OCI-LY7 (cell line): ENCODE results near the gene COQ10A. TPM values are rescaled to one million over a fixed set of nuclear protein-coding genes. Genes with fewer than 3 reads are reported as not detected.

Experiments
- BruUV-seq: library from RNA; stranded (reverse); fragments of 400-500 nt; replicated peaks from 2 replicates; lab custom pipeline; 2021; lab: Mats Ljungman, UMichigan
- CTCF ChIA-PET: fragments of 300-600 bp; sonication (Branson Sonifier 250); formaldehyde crosslinking; loops from one replicate; lab custom pipeline; 2022; ENCODE audit warnings: antibody characterized with exemption; ENCODE audit not compliant: unreplicated experiment; lab: Charles Lee
- POLR2A ChIA-PET: fragments of 300-600 bp; sonication (Branson Sonifier 250); formaldehyde crosslinking; loops from one replicate; lab custom pipeline; 2022; ENCODE audit warnings: antibody characterized with exemption; lab: Charles Lee
- DNase-seq: peaks from one replicate; pipeline ENCODE4 v3.0.0-alpha.2; 2015; ENCODE audit warnings: low spot score
- H2AFZ ChIP-seq: fragments of 200-600 bp; sonication (generic), shearing (Covaris generic); 2 replicates; pipeline ENCODE4 v1.6.1; 2014; ENCODE audit warnings: mild to moderate bottlenecking, antibody characterized with exemption, low read length, moderate library complexity
- H3K27ac ChIP-seq: fragments of 200-600 bp; sonication (generic); 2 replicates; pipeline ENCODE4 v1.5.1; 2014; ENCODE audit warnings: mixed run types, low read depth, mild to moderate bottlenecking, moderate library complexity, low read length, inconsistent platforms; ENCODE audit not compliant: poor library complexity, severe bottlenecking
- H3K36me3 ChIP-seq: fragments of 200-600 bp; sonication (generic); 2 replicates; pipeline ENCODE4 v1.6.1; 2014; ENCODE audit warnings: mild to moderate bottlenecking, antibody characterized with exemption, low read length, moderate library complexity, mixed read lengths; ENCODE audit not compliant: insufficient read depth
- H3K4me1 ChIP-seq: fragments of 200-600 bp; sonication (generic); 2 replicates; pipeline ENCODE4 v1.5.1; 2014; ENCODE audit warnings: mild to moderate bottlenecking, low read length; ENCODE audit not compliant: insufficient read depth, poor library complexity, severe bottlenecking
- H3K4me2 ChIP-seq: fragments of 200-600 bp; sonication (generic); 2 replicates; pipeline ENCODE4 v1.6.1; 2014; ENCODE audit warnings: mild to moderate bottlenecking, low read length
- H3K4me3 ChIP-seq: fragments of 200-600 bp; sonication (generic); 2 replicates; pipeline ENCODE4 v1.5.1; 2014; ENCODE audit warnings: mild to moderate bottlenecking, low read depth, low read length; ENCODE audit not compliant: poor library complexity, severe bottlenecking
- H3K79me2 ChIP-seq: fragments of 200-600 bp; sonication (generic); 2 replicates; pipeline ENCODE4 v1.6.1; 2016; ENCODE audit warnings: low read depth, mild to moderate bottlenecking, low read length, moderate library complexity, mixed read lengths; ENCODE audit not compliant: insufficient read depth
- H3K9me2 ChIP-seq: fragments of 200-600 bp; sonication (generic); 2 replicates; pipeline ENCODE4 v1.6.1; 2016; ENCODE audit warnings: mild to moderate bottlenecking, low read length, mixed read lengths; ENCODE audit not compliant: insufficient read depth
- H3K9me3 ChIP-seq: fragments of 200-600 bp; sonication (generic); 2 replicates; pipeline ENCODE4 v1.6.1; 2014; ENCODE audit warnings: mild to moderate bottlenecking, mixed run types, low read length, mixed read lengths
- H4K20me1 ChIP-seq: fragments of 200-600 bp; sonication (generic); 2 replicates; pipeline ENCODE4 v1.6.1; 2014; ENCODE audit warnings: mild to moderate bottlenecking, antibody characterized with exemption, low read length, moderate library complexity, mixed read lengths; ENCODE audit not compliant: insufficient read depth
- EZH2phosphoT487 ChIP-seq: fragments of 200-600 bp; sonication (generic); IDR thresholded peaks from 2 replicates; pipeline ENCODE4 v1.6.1; 2018; ENCODE audit warnings: low read depth, borderline replicate concordance, mild to moderate bottlenecking, mixed run types, antibody characterized with exemption, low read length, moderate library complexity, mixed read lengths
- intact Hi-C: fragments of 100-400 bp; cut with micrococcal nuclease; formaldehyde crosslinking; loops from one replicate; pipeline ENCODE4 v1.10.0; 2022; ENCODE audit not compliant: unreplicated experiment
- total RNA-seq, 2 experiments: library from RNA; depleted of rRNA in 1 of 2; stranded (reverse); fragments of >200 nt in 1 of 2; shearing (Covaris generic) in 1 of 2; gene quantifications; 2 replicates each; pipeline ENCODE4 v1.2.3, GENCODE V29; 2014 to 2022
- TF ChIP-seq, protein P1 (sequence below): fragments of 200-600 bp; sonication (generic); conservative IDR thresholded peaks from 2 replicates; pipeline ENCODE4 v1.5.1; 2014; ENCODE audit warnings: mild to moderate bottlenecking, antibody characterized with exemption, low read length, moderate library complexity, mixed read lengths

Gene COQ10A
- total RNA-seq, 2 experiments from 2014 or later = 20.6 to 22.1 TPM

- intact Hi-C loops = no loop called here
- H4K20me1 ChIP-seq = no peaks in the 10 kb centered on the region
- no peak overlapping the region for H2AFZ ChIP-seq
- BruUV-seq = no TSS peak
- no peak for DNase-seq
- POLR2A ChIA-PET = interaction anchor here (0.6 to 0.7 kb wide), 2 partner anchors 58 to 126 kb away, joined by 3 read pairs; no protein-coding TSS in a partner anchor
- H3K4me3 ChIP-seq = no peak overlapping the region
- TF ChIP-seq, protein P1, sequence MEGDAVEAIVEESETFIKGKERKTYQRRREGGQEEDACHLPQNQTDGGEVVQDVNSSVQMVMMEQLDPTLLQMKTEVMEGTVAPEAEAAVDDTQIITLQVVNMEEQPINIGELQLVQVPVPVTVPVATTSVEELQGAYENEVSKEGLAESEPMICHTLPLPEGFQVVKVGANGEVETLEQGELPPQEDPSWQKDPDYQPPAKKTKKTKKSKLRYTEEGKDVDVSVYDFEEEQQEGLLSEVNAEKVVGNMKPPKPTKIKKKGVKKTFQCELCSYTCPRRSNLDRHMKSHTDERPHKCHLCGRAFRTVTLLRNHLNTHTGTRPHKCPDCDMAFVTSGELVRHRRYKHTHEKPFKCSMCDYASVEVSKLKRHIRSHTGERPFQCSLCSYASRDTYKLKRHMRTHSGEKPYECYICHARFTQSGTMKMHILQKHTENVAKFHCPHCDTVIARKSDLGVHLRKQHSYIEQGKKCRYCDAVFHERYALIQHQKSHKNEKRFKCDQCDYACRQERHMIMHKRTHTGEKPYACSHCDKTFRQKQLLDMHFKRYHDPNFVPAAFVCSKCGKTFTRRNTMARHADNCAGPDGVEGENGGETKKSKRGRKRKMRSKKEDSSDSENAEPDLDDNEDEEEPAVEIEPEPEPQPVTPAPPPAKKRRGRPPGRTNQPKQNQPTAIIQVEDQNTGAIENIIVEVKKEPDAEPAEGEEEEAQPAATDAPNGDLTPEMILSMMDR = no peak
- TF ChIP-seq EZH2phosphoT487 = no peak
- H3K36me3 ChIP-seq = peaks cover 78% of the 10 kb centered on the region
- H3K79me2 ChIP-seq = no peaks in the 10 kb centered on the region
- H3K4me2 ChIP-seq = no peak overlapping the region
- H3K9me2 ChIP-seq = no peaks in the 10 kb centered on the region
- H3K27ac ChIP-seq = no peak overlapping the region
- no peaks in the 10 kb centered on the region for H3K4me1 ChIP-seq
- CTCF ChIA-PET = no interaction called here
- no peaks in the 10 kb centered on the region for H3K9me3 ChIP-seq
Measured at GRCh38 chr12:56247923-56248322, 18.8 kb upstream of the COQ10A start.

DNA sequence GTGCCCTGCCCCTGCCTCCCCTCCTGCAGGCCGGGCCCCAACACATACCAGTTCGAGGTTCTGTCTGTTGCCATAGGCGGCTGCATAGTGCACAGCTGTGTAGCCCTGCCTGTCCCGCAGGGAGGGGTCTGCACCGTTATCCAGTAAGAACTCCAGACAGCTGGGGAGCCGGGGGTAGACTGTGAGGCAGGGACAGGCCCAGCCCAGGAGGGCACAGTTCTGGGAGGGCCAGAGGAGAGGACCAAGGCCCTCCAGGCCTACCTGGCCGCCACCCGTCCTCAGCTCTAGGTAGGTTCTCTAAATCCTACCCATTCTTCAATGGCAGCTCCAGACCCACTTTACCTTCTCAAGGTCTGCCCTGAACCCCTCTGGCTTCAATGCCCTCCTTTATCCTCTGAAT is 18.0 kb upstream of the COQ10A start:
- no TSS peak for BruUV-seq
- DNase-seq = no peak
- Histone ChIP-seq H3K9me2 (no peaks in the 10 kb centered on the region), H3K4me3 (no peak overlapping the region), H3K4me1 (no peaks in the 10 kb centered on the region), H3K4me2 (no peak overlapping the region), H3K9me3 (no peaks in the 10 kb centered on the region), H3K79me2 (no peaks in the 10 kb centered on the region), H2AFZ (no peak overlapping the region), H3K36me3 (peaks cover 79% of the 10 kb centered on the region), H3K27ac (no peak overlapping the region), H4K20me1 (no peaks in the 10 kb centered on the region)
- ChIA-PET CTCF (interaction anchor here (0.5 kb wide), 1 partner anchor 216 kb away, joined by 4 read pairs; no protein-coding TSS in a partner anchor), POLR2A (interaction anchor here (0.6 kb wide), 1 partner anchor 43 kb away, joined by 4 read pairs; no protein-coding TSS in a partner anchor)
- intact Hi-C loops = no loop called here
- TF ChIP-seq, protein P1 = no peak
- no peak for TF ChIP-seq EZH2phosphoT487

- TF ChIP-seq, protein P1 = no peak
- TF ChIP-seq EZH2phosphoT487 = no peak
- intact Hi-C loops = no loop called here
- no peak overlapping the region for H2AFZ ChIP-seq
- no peak overlapping the region for H3K27ac ChIP-seq
- H3K4me2 ChIP-seq = no peak overlapping the region
- H3K4me3 ChIP-seq = no peak overlapping the region
- H3K9me2 ChIP-seq = no peaks in the 10 kb centered on the region
- peaks cover 11% of the 10 kb centered on the region for H3K4me1 ChIP-seq
- H4K20me1 ChIP-seq = 0 out of 2 replicates have a peak, but pooled peaks cover 5% of the 10 kb centered on the region
- POLR2A ChIA-PET = no interaction called here
- DNase-seq = no peak
- H3K36me3 ChIP-seq = peaks cover 81% of the 10 kb centered on the region
- H3K79me2 ChIP-seq = peaks cover 15% of the 10 kb centered on the region; the same call in 1 of the 2 replicates
- no peaks in the 10 kb centered on the region for H3K9me3 ChIP-seq
- no TSS peak for BruUV-seq
- CTCF ChIA-PET = interaction anchor here (0.5 kb wide), 1 partner anchor 14 kb away, joined by 9 read pairs; no protein-coding TSS in a partner anchor
Measured at GRCh38 chr12:56252649-56253048, 14.1 kb upstream of the COQ10A start.
